ENCODE measurements around the gene C1QTNF12. TPM values are rescaled to one million over a fixed set of nuclear protein-coding genes. Genes with fewer than 3 reads are reported as not detected.

The C1QTNF12 gene
- total RNA-seq, 3 donors from 2014 or later, result 21.5 to 54.0 (median 36.5) TPM

DNA sequence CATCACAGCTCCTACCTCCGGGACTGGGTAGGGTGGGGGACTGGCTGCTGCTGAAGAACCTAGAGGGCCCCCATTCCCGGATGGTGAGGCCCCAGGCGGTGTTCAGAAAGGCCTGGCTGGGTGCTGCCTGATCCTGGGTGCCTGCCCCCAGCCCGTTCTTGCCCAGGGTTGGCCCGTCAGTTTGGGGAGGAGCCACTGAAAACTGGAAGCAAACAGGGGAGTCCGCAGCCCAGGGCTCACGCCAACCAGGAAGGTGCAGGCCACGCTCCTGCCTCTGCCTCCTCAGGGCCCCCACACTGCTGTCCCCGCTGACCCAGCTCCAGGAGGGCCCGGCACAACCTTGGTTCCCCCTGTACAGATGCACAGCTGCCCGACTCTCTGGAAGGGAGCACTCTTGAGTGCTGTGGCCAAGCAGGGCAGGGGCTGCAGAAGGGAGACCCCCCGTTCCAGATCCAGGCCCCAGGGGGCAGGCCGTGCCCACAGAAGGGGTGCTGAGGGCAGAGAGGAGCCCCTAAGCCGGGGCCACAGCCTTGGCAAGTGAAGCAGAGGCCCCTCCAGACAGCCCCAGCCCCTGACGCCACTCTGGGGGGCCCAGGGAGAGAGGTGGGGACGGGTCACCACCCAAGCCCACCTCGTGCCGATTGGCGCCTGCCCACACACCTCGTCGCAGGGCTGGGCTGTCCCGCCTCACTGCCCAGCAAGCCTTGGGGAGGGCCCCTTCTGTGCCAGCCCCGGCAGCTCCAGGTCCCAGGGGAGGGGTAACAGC lies 5.5 kb downstream of the C1QTNF12 start:
- Histone ChIP-seq H3K4me1 (ENCODE audit: low read depth) (peaks cover 19% of the 10 kb centered on the region), H3K4me3 (no peak overlapping the region), H3K9me3 (no peaks in the 10 kb centered on the region), H3K36me3 (ENCODE audit: low read depth) (no peaks in the 10 kb centered on the region)
- no peak for DNase-seq
- intact Hi-C loops (cut with DNase I, micrococcal nuclease), result no loop called here
- TF ChIP-seq, protein P1, sequence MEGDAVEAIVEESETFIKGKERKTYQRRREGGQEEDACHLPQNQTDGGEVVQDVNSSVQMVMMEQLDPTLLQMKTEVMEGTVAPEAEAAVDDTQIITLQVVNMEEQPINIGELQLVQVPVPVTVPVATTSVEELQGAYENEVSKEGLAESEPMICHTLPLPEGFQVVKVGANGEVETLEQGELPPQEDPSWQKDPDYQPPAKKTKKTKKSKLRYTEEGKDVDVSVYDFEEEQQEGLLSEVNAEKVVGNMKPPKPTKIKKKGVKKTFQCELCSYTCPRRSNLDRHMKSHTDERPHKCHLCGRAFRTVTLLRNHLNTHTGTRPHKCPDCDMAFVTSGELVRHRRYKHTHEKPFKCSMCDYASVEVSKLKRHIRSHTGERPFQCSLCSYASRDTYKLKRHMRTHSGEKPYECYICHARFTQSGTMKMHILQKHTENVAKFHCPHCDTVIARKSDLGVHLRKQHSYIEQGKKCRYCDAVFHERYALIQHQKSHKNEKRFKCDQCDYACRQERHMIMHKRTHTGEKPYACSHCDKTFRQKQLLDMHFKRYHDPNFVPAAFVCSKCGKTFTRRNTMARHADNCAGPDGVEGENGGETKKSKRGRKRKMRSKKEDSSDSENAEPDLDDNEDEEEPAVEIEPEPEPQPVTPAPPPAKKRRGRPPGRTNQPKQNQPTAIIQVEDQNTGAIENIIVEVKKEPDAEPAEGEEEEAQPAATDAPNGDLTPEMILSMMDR (IDR thresholded peaks at IDR 0.05), result no peak
- no peak for ATAC-seq

DNA sequence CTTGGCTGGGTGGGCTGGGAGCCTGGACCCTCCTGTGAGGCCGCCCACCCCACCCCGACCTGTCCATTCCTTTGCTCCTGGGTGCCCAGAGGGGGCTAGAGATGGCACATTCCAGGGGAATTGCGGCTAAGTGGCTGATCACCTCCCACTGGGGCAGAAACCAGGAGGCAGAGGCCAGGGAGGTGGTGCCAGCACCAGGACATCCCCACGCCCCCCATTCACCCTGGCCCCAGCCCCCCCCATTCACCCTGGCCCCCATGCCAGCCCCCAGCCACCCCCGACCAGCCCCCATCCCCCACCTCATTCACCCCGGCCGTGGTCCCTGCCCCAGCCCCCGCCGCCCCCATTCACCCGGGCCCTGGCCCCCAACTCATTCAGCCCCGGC lies 6.2 kb downstream of the C1QTNF12 start:
- intact Hi-C loops (cut with DNase I, micrococcal nuclease), result no loop called here
- no peak overlapping the region for H3K4me3 ChIP-seq
- DNase-seq (no peak), ATAC-seq (no peak)
- peaks cover 19% of the 10 kb centered on the region for H3K4me1 ChIP-seq (ENCODE audit: low read depth)
- TF ChIP-seq, protein P1 (IDR thresholded peaks at IDR 0.05), result no peak
- no peaks in the 10 kb centered on the region for H3K9me3 ChIP-seq
- no peaks in the 10 kb centered on the region for H3K36me3 ChIP-seq (ENCODE audit: low read depth)

DNA sequence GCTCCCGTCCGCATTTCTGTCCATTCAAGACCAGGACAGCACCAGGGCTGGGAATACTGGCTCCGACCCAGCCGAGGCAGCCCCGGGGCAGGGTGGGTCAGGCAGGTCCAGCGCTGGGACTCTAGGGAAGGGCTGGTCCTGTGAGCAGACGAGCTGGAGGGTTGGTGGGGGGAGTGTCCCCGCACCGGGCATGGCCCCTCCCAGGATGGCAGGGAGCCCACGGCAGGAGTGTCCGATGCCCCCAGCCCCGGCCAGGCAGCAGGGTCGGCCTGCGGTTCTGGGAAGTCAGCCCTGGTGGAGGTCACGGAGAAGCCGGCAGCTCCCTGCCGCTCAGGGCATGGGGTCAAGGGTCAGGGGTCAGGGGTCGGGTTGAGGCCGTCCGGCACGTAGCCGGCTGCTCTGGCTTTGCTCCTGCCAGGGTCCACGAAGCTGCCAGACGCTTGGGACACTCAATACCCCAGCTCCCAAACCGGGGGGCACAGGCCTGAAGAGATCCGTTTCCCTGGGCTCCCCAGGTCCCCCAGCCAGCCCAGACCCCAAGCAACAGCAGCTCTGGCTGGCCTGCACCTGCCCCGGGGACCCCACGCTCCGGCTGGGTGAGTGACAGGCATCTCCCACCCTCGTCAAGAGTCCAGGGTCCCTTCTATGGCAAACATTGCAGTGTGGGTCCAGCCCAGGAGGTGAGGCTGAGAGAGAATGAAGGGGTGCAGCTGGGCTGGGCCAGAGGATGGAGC lies 6.7 kb downstream of the C1QTNF12 start:
- TF ChIP-seq, protein P1 (IDR thresholded peaks at IDR 0.05), result no peak
- no peaks in the 10 kb centered on the region for H3K36me3 ChIP-seq (ENCODE audit: low read depth)
- H3K9me3 ChIP-seq, result no peaks in the 10 kb centered on the region
- no peak overlapping the region for H3K4me3 ChIP-seq
- no peak for ATAC-seq
- intact Hi-C loops (cut with DNase I, micrococcal nuclease), result no loop called here
- peaks cover 19% of the 10 kb centered on the region for H3K4me1 ChIP-seq (ENCODE audit: low read depth)
- DNase-seq, result peak in 1 of 3 donors; percentile 35

DNA sequence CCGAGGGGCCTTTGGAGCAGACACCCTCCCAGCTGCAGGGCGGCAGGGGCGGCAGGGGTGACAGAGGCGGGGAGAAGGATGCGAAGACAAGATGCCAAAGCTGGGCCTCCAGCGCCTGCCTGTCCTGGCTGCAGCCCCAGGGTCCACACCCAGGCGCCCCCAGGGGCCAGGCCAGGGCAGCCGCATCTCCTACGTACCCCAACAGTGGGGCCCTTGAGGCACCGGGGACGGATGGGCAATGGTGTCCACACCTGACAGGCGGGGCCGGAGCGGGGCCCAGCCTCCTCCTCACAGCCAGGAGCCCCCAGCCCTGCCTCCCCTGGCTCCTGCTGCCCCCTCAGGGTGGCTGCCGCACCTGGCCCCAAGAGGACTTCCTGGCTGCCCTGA lies 7.3 kb downstream of the C1QTNF12 start:
- intact Hi-C loops (cut with DNase I, micrococcal nuclease), result no loop called here
- Histone ChIP-seq H3K4me1 (ENCODE audit: low read depth) (peaks cover 19% of the 10 kb centered on the region), H3K9me3 (no peaks in the 10 kb centered on the region), H3K36me3 (ENCODE audit: low read depth) (no peaks in the 10 kb centered on the region), H3K4me3 (no peak overlapping the region)
- ATAC-seq (no peak), DNase-seq (no peak)
- TF ChIP-seq, protein P1 (IDR thresholded peaks at IDR 0.05), result no peak

DNA sequence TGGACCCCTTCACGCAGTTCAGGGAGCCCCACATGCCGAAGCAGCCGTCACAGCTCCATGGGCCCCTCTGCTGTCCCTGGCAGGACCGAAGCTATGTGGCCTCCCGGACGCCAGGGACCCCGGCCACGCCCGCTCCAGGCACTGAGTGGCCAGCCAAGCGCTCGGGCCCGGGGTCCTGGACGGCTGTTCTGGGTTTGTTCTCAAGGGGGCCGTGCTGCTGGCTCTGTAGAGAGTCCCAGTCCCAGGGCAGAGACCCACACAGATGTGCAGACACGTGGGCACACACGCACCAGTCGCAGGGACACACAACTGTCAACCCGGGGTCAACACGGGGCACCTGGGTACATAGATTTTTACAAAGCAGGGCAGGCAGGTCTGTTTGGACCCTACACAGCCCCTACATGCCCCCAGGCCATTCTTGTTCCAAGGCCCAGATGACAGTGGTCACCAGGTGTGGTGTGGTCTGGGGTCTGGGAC lies 7.8 kb downstream of the C1QTNF12 start:
- Histone ChIP-seq H3K4me1 (ENCODE audit: low read depth) (peaks cover 19% of the 10 kb centered on the region), H3K36me3 (ENCODE audit: low read depth) (no peaks in the 10 kb centered on the region), H3K9me3 (no peaks in the 10 kb centered on the region), H3K4me3 (no peak overlapping the region)
- DNase-seq (no peak), ATAC-seq (no peak)
- intact Hi-C loops (cut with DNase I, micrococcal nuclease), result no loop called here
- TF ChIP-seq, protein P1 (IDR thresholded peaks at IDR 0.05), result no peak

Data from mucosa of descending colon (tissue), 3 donors.